ENCODE results near the gene MYB. TPM values are rescaled to one million over a fixed set of nuclear protein-coding genes. Genes with fewer than 3 reads are reported as not detected.

Gene MYB
- total and polyA plus RNA-seq, 2 of the 4 experiments (the other 2 are of a cell fraction): 0.44 to 0.90 TPM

DNA sequence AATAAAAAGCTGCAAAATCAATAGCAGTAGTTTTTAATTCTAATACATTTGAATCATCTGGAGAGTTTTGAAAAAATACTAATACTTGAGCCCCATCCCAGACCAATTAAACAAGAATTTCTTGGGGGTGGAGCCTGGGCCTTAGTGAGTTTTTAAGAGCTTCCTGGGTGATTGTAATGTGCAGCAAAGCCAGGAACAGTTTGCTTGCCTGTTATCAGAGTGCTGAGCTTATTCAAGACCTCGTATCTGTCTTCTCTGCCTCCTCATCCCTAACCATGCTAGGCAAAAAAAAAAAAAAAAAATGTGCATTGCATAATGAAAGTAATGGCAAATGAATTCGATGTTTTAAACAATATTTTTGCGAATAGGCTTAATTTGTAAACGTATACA lies 36.4 kb upstream of the MYB start:
- WGBS, 2 experiments (ENCODE audit: extremely low coverage in 2 of 2, insufficient read length in 1 of 2): no CpG with 5 or more reads among the region's 4 CpGs
- no peak overlapping the region for H3K4me2 ChIP-seq (ENCODE audit: low read depth, low read length)
- dilution Hi-C loops (cut with HindIII; ENCODE audit: low sequenced_read_pairs, unreplicated experiment): no loop called here
- no peak overlapping the region for H2BK5ac ChIP-seq (ENCODE audit: low read depth, low read length, poor library complexity, severe bottlenecking)
- H4K8ac ChIP-seq (ENCODE audit: low read depth in 2 of 2, low read length in 2 of 2): no peak overlapping the region
- CTCF ChIA-PET: interaction anchor here (0.6 to 1.4 kb wide), 8 partner anchors 9 to 736 kb away, joined by 3 to 7 read pairs (median 3); no protein-coding TSS in a partner anchor
- DNase-seq: no peak
- H3K9me3 ChIP-seq (ENCODE audit: control insufficient read depth, insufficient read depth, low read length): no peaks in the 10 kb centered on the region
- no peak overlapping the region for H2AFZ ChIP-seq (replicated peaks; ENCODE audit: low read length, poor library complexity)
- H3K4me1 ChIP-seq (ENCODE audit: control insufficient read depth, insufficient read depth, low read length): peaks cover 4% of the 10 kb centered on the region
- no peak overlapping the region for H4K91ac ChIP-seq (ENCODE audit: insufficient read depth, low read depth, low read length)
- H3K9ac ChIP-seq (ENCODE audit: low read depth, low read length): no peak overlapping the region
- H3K36me3 ChIP-seq (ENCODE audit: control insufficient read depth, insufficient read depth, low read length): no peaks in the 10 kb centered on the region
- no peak overlapping the region for H4K5ac ChIP-seq (ENCODE audit: low read depth, low read length)
- ATAC-seq (ENCODE audit: low read depth): no peak
- POLR2A ChIA-PET (ENCODE audit: unreplicated experiment): no interaction called here
- H3K14ac ChIP-seq (replicated peaks; ENCODE audit: low read depth, low read length): no peak overlapping the region
- H2AK9ac ChIP-seq (replicated peaks; ENCODE audit: low read depth, low read length, poor library complexity): no peak overlapping the region
- intact Hi-C loops (cut with micrococcal nuclease): loop anchor here (1.0 kb wide), 1 partner anchor 279 kb away; no protein-coding TSS in a partner anchor
- no peak overlapping the region for H2BK120ac ChIP-seq (ENCODE audit: low read depth, low read length)
- no peaks in the 10 kb centered on the region for H3K79me1 ChIP-seq (ENCODE audit: low read depth in 1 of 2, low read length in 2 of 2)
- no peak overlapping the region for H3K23ac ChIP-seq (ENCODE audit: low read depth, low read length)
- H3K27ac ChIP-seq (ENCODE audit: insufficient read depth, low read length): no peak overlapping the region
- H3K18ac ChIP-seq (ENCODE audit: low read depth, low read length): no peak overlapping the region
- peaks cover 12% of the 10 kb centered on the region for H3K27me3 ChIP-seq (ENCODE audit: control insufficient read depth, insufficient read depth, low read length)
- H4K20me1 ChIP-seq (ENCODE audit: insufficient read depth, low read length): no peaks in the 10 kb centered on the region
- H2BK20ac ChIP-seq (ENCODE audit: low read depth, low read length): no peak overlapping the region
- no peak overlapping the region for H2BK15ac ChIP-seq (ENCODE audit: low read depth, low read length)
- H3K56ac ChIP-seq (ENCODE audit: extremely low read depth, insufficient read depth, low read length): no peak overlapping the region
- no peaks in the 10 kb centered on the region; the same call in none of the 2 replicates for H3K9me1 ChIP-seq (ENCODE audit: insufficient read depth, low read length)
- TF ChIP-seq CEBPB (IDR thresholded peaks at IDR 0.05; ENCODE audit: low read depth, low read length): no peak
- TF ChIP-seq RAD21 (IDR thresholded peaks at IDR 0.05; ENCODE audit: low read length): no peak
- TF ChIP-seq MAZ (IDR thresholded peaks at IDR 0.05; ENCODE audit: borderline replicate concordance, low read depth, low read length): no peak
- TF ChIP-seq RFX5 (IDR thresholded peaks at IDR 0.05; ENCODE audit: low read depth, low read length): no peak
- no peak for TF ChIP-seq RCOR1 (IDR thresholded peaks at IDR 0.05; ENCODE audit: insufficient replicate concordance, low read length)
- TF ChIP-seq, protein P1, sequence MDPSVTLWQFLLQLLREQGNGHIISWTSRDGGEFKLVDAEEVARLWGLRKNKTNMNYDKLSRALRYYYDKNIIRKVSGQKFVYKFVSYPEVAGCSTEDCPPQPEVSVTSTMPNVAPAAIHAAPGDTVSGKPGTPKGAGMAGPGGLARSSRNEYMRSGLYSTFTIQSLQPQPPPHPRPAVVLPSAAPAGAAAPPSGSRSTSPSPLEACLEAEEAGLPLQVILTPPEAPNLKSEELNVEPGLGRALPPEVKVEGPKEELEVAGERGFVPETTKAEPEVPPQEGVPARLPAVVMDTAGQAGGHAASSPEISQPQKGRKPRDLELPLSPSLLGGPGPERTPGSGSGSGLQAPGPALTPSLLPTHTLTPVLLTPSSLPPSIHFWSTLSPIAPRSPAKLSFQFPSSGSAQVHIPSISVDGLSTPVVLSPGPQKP (IDR thresholded peaks at IDR 0.05; ENCODE audit: borderline replicate concordance, low read depth, low read length): no peak
- TF ChIP-seq, protein P2, sequence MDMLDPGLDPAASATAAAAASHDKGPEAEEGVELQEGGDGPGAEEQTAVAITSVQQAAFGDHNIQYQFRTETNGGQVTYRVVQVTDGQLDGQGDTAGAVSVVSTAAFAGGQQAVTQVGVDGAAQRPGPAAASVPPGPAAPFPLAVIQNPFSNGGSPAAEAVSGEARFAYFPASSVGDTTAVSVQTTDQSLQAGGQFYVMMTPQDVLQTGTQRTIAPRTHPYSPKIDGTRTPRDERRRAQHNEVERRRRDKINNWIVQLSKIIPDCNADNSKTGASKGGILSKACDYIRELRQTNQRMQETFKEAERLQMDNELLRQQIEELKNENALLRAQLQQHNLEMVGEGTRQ (IDR thresholded peaks at IDR 0.05; ENCODE audit: low read depth, low read length): no peak
- TF ChIP-seq, protein P3, sequence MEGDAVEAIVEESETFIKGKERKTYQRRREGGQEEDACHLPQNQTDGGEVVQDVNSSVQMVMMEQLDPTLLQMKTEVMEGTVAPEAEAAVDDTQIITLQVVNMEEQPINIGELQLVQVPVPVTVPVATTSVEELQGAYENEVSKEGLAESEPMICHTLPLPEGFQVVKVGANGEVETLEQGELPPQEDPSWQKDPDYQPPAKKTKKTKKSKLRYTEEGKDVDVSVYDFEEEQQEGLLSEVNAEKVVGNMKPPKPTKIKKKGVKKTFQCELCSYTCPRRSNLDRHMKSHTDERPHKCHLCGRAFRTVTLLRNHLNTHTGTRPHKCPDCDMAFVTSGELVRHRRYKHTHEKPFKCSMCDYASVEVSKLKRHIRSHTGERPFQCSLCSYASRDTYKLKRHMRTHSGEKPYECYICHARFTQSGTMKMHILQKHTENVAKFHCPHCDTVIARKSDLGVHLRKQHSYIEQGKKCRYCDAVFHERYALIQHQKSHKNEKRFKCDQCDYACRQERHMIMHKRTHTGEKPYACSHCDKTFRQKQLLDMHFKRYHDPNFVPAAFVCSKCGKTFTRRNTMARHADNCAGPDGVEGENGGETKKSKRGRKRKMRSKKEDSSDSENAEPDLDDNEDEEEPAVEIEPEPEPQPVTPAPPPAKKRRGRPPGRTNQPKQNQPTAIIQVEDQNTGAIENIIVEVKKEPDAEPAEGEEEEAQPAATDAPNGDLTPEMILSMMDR (conservative IDR thresholded peaks at IDR 0.05; ENCODE audit: low read depth, low read length): no peak
- TF ChIP-seq CHD1 (IDR thresholded peaks at IDR 0.05; ENCODE audit: low read depth, low read length): no peak
- no peak for TF ChIP-seq POLR2A (IDR thresholded peaks at IDR 0.05; ENCODE audit: low read depth, low read length)
- TF ChIP-seq FOS (IDR thresholded peaks at IDR 0.05; ENCODE audit: low read depth, low read length): no peak
- TF ChIP-seq BHLHE40 (IDR thresholded peaks at IDR 0.05; ENCODE audit: low read depth, low read length): no peak
- TF ChIP-seq NFE2L2 (IDR thresholded peaks at IDR 0.05; ENCODE audit: low read depth, low read length): no peak
- no peak for TF ChIP-seq MAFK (IDR thresholded peaks at IDR 0.05; ENCODE audit: low read depth, low read length)
- no peak for TF ChIP-seq MXI1 (IDR thresholded peaks at IDR 0.05; ENCODE audit: borderline replicate concordance, low read depth, low read length)
- TF ChIP-seq SMC3 (IDR thresholded peaks at IDR 0.05; ENCODE audit: low read depth, low read length): no peak
- no peak overlapping the region for H3K4me3 ChIP-seq (ENCODE audit: insufficient read depth, low read depth, low read length)
- no peak overlapping the region for H3K4ac ChIP-seq (ENCODE audit: low read depth, low read length)
- BruUV-seq (replicated peaks): no TSS peak
- H2AK5ac ChIP-seq (ENCODE audit: low read depth, low read length): no peak overlapping the region
- in situ Hi-C loops (cut with MboI; ENCODE audit: low sequenced_read_pairs): no loop called here

Data from IMR-90 (cell line).